NCI-H1417 treated with DMSO at 0.1 percent for 48 hours (cell line): ENCODE measurements around the gene USP49.

Experiments
- DNase-seq: peaks from one replicate; lab custom pipeline; 2025; lab: John Stamatoyannopoulos, UW

Gene USP49

DNA sequence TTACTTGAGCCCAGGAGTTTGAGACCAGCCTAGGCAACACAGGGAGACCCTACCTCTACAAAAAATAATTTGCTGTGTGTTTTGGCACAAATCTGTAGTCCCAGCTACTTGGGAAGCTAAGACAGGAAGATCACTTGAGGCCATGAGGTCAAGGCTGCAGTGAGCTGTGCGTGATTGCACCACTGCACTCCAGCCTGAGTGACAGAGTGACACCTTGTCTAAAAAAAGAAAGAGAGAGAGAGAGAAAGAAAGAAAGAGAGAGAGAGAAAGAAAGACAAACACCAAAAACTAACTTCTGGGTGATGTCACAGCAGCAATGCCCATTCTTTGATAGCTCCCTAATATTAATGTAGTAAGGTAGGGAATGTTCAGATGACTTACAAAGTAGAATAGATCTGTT, 20.4 kb downstream of the USP49 start:
- DNase-seq = no peak

DNA sequence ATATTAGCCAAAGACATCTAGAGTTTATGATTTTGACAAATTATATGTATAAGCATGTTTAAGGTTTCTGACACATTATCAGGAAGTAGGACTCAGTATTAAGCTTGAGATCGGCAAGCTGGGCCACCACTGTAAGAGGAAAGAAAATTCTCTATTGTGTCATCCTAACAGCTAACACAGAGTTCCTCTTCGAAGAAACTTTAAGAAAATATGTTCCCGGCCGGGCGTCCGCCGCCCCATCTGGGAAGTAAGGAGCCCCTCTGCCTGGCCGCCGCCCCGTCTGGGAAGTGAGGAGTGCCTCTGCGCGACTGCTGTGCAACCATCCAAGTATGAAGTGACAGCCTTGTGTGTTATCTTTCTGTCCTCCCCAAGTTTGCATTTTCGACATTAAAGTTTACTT, 23.0 kb downstream of the USP49 start:
- DNase-seq = no peak

DNA sequence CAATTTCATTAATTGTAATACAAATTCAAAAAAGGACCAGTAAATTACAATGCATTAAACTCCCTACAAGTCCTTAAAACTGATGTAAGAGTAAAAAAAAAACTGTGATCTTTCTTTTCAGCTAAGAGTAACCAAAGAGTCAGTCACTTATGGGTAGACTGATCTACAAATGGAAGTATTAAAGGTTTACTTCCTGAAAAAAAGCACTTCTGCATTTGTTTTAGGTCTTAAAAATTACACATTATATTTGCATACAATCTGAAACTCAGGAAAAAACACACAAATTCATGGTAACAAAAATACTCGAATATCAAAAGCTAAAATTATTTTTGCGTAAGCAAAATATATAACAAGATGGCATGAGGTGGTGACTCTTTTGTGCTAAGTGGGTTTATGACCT, 23.5 kb downstream of the USP49 start:
- no peak for DNase-seq

DNA sequence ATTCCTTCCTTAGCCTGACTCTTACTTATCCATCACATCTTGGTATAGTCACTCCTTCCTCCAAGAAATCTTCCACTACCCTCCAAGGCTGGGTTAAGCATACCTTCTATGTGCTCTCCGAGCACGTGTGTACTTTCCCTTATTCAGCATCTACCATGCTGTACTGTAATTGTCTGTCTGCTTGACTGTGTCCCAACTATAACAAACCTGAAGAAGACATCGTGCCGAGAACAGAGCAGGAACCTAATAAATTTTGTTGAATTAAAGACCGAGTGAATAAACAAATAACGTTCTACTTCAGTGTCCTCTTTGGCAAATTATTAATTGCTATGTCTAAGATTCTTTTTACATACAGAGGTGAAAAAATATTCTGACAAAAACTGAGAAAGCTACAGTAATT, 35.8 kb downstream of the USP49 start:
- no peak for DNase-seq

DNA sequence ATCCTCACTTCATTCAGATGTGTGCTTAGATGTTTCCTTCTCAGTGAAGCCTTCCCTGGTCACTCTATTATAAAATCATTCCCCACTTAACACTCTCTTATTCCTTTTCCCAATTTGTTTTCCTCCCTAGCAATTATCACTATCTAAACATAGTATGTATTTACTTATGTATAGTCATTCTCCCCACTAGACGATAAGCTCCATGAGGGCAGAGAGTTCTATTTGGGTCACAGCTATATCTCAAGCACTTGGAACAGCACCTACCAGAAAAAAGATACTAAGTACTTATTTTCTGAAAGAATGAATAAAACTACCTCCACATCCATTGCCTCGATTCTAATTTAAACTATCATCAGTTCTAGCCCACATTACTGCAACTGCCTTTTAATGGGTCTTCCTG, 36.5 kb downstream of the USP49 start:
- no peak for DNase-seq

DNA sequence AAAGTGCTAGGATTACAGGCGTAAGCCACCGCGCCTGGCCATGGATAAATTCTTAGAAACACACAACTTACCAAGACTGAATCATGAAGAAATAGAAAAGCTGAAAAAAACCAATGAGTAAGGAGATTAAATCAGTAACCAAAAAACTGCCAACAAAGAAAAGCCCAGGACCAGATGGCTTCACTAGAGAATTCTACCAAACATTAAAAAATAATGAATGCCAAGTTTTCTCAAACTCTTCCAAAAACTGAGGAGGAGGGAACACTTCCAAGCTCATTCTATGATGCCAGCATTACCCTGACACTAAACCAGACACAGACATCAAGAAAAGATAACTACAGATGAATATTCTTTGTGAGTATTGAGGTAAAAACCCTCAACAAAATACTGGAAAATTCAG, 44.3 kb downstream of the USP49 start:
- no peak for DNase-seq

DNA sequence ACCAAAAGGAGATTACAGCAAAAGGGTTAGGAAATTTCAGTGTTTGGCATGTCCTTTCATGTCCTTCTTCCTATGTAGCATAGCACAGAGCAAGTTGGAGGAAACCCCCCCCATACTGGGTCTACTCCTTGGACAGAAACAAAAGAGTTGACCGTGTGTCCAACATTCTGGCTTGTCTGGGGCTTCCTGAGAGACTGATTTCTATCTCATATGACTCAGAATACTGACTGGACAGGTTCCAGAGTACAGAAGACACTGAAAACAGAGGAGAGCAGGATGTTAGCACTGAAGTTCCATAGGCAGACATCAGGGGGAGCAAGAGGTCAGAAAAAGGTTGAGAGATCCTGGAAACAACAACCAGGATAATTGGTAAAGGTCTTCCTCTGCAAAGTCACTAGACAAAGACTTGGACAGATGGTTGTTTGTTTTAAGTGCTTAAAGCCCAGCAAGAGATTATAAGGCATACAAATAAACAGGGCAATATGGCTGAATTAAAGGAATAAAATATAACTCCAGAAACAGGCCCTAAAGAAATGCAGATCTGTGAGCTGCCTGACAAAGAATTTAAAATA, 48.4 kb downstream of the USP49 start:
- no peak for DNase-seq

DNA sequence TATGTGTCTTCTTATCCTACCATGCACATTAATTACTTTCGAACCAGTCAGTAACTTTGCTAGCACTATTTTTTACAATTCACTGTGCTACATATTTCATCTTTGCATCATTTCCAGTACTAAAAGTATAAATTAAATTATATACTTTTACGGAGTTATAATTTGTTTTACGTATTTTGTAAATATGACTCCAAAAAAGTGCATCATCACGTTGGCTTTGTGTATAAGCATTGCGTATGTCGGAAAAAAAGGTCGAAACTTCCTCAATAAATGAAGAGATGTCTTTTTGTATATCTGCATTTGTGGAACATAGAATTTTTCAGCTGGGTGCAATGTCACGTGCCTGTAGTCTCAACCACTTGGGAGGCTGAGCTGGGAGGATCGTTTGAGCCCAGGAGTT, 52.0 kb downstream of the USP49 start:
- no peak for DNase-seq

DNA sequence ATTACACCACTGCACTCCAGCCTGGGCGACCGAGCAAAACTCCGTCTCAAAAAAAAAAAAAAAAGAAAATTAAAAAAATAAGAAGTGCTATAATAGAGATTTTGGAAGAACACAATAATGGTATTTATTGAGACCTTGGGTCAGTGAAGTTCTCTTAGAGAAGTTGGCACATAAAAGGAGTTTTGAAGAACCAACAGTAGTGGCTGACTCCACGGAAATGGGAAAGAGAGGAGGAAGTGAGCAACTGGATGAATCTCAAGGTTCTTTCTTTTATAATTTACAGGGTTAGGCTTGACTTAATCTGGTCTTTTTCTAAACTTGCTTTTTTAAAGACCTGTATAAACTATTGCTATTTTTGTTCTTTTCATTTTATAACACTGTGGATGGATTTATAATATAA, 54.8 kb downstream of the USP49 start:
- DNase-seq = no peak

DNA sequence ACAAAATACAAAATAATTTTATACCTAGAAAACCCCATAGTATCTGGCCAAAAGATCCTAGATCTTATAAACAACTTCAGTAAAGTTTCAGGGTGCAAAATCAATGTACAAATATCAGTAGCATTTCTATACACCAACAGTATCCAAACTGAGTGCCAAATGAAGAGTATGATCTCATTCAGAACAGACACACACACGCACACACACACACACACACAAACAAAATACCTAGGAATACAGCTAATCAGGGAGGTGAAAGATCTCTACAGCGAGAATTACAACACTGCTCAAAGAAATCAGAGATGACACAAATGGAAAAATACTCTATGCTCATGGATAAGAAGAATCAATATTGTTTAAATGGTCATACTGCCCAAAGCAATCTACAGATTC, 58.5 kb downstream of the USP49 start:
- no peak for DNase-seq

DNA sequence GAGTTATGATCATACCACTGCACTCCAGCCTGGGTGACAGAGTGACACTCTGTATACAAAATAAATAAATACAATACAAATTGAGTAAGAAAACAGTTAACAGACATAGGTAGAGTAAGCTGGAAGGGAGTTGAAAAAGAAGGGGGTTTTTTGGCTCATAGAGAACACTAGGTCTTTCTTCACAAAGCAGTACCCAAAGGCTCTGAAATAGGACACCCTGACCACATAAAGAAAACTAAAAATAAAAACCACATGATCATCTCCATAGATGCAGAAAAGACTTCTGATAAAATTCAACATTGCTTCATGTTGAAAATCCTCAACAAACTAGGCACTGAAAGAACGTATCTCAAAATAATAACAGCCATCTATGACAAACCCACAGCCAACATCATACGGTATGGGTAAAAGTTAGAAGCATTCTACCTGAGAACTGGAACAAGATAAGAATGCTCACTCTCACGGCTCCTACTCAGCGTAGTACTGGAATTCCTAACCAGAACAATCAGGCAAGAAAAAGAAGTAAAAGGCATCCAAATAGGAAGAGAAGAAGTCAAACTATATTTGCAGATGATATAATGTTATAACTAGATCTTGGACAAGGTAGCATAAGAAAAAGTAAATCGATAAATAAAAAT, 59.0 kb downstream of the USP49 start:
- no peak for DNase-seq

DNA sequence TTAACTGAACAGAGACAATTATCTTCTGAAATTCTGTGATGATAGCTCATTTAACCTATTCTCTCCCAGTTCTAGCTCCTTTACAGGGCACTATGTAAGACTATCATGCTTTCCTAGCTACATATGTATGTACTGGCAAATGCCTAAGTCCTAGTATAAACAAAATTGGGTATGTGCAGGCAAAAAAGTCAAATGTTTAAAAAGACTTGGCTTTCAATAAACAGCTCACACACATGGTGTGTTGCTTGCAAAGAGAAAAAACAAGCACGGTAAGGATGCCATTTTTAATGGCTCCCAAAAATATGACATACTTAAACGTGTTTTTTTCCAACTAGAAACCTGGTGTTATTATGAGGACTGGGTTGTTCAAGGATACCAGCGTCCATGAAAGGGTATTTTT, 62.9 kb downstream of the USP49 start:
- no peak for DNase-seq

DNA sequence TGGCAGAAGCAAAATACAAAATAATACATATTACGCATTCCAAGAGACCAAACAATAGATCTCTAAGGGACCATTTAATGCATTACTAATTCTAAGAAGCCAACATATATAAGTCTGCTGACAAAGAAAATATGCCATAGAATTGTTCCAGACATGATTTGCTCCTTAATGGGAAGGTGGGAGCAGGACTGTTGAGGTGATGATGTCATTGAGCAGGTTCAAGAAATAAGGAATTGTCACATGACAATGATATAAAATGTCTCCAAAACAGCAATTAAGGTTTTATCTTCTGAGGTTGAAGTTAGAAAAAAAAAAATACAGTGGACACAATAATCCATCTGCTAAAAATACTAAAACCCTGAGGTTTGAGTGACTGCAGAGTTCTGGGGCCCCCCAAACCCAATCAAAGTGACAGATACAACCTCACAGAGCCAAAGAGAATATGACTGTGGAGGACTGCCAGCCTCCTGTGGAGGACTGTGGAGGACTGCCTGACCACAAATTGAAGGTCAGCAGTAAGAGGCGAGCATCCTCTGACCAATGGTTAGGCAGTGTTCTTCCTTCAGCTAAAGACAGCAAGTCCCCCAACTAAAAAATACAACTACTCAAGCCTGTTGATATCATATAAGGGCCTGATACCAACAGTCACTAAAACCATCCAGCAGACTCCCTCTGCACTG, 68.7 kb downstream of the USP49 start:
- no peak for DNase-seq

DNA sequence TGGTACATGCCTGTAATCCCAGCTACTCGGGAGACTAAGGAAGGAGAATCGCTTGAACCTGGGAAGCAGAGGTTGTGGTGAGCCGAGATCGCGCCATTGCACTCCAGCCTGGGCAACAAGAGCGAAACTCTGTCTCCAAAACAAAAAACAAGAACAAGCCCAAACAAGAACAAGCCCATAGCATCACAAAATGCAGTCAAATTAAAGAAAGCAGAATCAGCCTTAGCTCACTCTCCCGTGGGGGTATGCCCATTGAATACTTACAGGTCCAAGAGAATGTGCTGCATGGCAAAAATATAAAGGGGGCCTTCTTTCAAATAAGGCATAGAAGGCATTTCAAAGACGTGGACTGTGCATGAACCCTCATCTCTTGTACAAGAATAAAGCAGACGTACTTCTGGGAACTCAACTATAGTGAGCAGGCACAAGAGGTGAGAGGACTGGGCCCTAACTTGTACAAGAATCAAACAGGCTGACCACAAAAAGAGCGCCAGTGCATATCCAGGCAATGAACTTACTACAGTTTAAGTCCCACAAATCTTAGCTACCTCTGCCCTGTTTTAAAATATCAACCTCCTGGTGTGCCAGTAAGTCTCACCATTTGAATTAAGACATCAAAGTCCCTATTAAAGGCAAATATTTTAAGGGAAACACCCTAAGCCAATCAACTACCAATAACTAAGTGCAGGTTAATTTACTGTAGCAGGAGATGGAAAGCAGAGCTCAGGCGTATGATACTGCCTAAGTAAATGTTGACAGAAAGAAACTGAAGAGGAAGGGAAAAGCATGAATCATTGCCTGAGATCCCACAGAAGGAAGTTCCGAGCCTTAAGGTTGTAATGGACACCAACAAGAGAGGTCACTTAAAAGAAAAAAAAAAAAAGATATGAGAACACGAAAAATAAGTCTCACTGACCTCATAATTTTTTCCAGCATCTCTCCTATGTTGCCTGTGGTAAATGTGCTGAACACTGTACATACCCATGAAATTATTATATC, 70.3 kb downstream of the USP49 start:
- no peak for DNase-seq

DNA sequence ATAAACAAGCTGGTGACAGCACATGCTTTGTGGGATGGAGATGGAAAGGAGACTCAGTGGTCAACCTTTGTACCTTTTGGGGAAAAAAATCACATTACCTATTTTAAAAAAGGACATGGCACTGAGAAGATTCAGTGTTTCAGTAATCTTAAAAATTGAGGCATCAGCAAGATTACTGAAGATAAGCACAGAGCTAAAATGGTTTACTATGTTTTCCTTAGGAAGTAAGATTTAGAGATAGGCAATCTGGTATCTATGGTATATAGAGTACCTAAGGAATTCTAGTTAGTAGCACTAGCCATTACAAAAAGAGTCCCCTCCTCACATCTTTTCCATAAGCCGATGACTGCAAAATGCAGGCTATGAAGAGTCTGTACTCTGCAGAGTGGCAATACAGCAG, 72.0 kb downstream of the USP49 start:
- DNase-seq = no peak

DNA sequence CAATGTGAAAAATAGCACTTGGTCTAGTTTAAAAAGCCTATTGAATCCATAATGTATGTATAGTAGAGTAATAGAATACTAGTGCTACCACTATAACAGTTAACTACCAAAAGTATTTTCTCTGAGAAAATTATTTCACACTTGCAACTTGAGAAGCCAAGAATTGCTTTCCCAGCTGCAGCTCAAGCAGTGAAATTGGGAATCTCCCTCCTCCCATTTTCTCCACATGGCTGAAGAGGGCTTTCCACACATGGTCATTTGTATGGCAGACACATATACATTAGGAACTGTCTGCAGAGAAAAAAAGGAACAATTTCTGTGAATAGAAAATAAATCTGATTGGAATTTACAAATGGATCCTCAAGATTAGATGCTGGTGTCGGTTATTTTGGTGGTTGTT, 73.2 kb downstream of the USP49 start:
- DNase-seq = no peak

DNA sequence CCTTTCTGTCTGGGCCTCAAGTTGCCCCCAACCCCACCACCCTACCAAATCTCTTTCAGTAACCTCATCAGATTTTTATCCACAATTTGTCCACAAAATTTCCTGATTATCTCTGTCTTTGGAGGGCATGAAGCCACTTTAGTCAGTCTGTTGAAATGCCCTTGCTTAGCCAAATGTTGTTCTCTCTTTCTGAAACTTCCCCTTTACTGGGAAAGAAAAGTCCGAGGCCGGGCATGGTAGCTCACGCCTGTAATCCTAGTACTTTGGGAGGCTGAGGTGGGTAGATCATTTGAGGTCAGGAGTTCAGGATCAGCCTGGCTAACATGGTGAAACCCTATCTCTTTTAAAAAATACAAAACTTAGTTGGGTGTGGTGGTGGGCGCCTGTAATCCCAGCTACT, 73.9 kb downstream of the USP49 start:
- no peak for DNase-seq

DNA sequence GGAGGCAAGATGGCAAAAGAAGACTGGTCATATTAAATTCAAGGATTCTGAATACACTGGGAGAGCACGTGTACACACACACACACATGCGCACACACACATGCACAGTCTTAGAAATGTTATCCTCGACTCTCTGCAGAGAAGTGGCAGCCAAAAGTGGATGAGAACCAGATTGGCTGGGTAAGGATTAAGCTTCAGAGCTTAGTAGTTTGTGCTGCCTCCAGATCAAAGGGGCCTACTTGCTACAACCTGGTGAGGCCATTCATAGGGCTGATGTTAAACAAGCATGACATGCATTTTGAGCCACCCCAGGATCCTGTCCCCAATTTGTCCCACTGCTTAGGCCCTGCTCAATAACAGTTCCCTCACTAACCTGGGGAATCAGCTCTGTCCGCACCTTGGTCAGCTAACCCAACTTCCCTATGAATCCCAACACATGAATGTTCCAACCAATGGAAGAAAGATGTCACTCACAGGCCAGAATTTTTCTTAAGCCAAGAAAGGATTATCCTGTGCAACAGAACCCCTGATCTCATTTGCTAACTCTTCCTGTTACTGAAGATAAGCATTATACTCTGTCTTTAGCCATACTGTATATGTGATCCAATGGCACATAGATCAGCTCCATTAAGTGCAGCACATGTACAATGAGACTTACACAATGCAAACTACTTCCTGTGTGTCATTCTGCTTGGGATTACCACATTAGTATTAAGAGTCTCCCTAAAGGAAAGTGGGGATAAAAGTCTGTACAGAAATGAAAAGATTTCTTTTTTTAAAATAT, 76.7 kb downstream of the USP49 start:
- DNase-seq = no peak

DNA sequence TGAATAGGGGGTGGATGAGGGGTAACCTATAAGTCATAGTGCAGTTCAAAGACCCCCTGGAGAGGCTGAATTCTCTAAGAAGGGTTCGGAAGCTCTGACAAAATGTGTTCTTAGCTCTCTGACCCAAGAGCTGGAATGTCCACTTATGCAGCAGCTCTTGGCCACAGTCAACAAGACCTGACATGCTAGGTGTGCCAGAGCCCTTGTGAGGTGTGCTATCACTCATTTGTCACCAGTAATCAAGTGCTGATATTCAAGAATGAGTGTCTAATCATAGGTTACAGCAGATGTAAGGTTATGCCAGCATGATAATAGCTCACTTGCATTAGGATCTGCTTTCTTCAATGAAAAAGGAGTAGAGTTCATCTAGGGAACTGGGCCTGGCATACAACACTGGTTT, 79.6 kb downstream of the USP49 start:
- DNase-seq = no peak

DNA sequence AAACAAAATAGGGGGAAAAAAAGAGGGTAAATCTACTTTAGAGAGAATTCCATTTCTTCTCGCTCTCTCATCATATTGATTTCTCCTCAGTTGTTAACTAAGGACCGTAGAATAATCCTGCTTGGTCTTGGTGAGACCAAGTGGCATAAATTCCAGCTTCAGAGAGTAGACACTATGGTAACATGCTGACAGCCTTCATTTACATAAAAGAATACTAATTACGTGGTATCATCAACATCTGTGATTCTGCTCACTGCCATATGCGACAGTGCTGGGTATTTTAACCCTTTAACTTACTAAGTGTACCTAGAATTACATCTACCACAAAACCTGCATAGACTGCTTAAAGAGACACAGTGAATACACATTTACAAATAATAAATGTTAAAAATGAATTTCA, 80.5 kb downstream of the USP49 start:
- no peak for DNase-seq

DNA sequence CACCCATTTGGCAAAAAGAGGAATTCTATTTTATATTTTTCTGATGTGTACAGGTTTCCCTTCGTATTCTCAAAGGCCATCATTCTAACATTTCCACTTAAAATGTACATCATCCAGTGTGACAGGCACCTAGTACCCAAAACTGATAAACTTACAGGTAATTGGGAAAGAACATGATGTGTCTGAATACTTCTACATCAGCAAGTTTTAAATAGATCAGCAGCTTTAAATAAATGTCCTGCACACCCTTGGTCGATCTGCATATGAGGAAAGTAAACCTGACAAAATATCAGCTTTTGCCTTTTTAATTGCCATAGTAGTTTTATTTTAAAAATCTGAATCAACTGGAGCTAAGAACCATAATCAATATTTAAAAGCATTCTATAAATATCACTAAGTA, 81.2 kb downstream of the USP49 start:
- DNase-seq = no peak

DNA sequence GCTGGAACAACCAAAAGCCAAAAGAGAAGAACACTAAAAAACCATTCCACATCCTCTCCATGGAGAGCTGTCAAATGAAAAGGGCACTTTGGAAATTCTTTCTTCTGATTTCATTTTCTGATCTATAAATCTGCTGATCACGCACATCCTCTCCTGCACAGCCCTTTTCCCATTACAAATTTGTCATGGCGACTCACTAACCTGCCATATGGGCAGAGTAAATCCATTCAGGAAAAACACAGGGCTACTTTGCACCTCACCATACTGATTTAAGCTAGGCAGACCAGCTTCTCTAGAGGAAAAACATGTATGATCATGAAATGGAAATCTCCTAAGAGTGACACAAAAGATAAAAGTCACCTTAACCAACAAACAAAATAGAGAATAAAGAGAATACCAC, 81.7 kb downstream of the USP49 start:
- no peak for DNase-seq
